Hippocampal formation (tissue), 2 donors: ENCODE measurements around the gene VIPR2.
"Not testable (repeated sequence)": the region's sequence is repeated elsewhere in the genome, so short reads cannot be mapped to it uniquely, and the experiment has no call there.

Experiments
- DNase-seq, 2 donors: peaks; one replicate each; lab custom pipeline; 2025; lab: John Stamatoyannopoulos, UW

VIPR2 gene

DNA sequence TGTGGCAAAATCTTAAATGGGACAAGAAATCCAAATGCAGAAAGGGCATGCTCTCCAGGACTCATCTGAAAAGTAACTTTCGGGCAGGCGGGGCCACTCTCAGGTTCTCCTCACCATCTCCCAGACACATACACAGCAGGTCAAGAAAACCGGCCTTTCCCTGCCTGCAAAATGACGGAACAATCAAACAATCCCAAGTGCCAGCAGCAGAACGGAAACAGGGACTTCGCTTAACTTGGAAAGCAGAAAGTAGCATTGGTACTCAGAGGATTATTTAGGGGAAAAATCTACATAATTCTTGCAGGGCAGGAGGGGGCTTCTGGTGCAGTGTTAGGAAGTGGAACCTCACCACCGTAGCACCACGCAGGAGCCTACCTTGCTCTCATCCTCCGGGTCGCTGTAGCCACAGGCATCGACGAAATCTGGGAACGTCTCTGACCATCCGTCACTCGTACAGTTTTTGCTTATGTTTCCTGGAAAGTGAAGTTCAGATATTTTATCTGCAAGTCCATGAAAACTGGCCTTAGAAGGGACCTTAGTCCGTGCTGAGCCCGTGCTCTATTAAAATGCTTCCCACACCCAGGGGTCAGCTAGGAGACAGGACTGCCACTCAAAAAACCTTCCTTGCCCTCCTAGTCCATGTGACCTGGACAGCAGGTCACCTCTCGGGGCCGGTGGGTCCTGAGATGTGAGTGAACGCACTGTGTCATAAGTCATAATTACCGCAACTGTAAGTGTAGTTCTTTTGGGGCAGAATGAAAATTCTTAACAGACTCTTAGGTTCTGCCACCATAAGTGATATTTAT is 41.1 kb downstream of the VIPR2 start:
- DNase-seq, result no peak

DNA sequence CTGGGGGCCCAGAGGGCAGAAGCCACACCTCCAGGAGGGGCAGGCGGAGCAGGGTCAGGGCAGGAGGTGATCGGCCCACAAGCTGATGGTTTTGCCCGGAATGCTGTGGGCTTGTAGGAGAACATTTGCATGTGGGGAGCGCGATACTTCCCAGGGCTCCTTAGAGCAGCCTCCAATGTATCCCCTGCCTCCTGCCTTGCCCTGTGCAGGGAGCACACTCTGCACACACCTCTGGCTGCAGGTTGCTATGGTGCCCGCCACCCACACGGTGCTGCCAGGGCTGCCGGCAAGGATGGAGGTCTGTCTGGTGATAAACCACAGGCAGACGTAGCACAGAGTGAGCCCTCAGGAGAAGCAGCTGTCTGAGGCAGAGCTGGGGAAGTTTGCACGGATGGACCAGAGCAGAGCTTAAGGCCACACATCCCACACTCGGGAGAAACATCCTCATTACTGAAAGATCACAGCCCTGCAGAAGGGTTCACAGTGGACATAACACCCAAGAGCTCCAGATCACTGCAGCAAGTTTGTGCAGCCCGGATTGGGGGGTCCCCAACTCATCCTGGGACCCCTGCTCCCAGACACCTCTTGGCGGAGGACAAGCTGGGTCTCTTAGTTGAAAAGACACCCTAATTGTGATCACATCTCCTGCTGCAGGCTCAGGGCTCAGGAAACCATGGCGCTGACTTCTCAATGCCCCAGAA is 41.8 kb downstream of the VIPR2 start:
- no peak for DNase-seq

DNA sequence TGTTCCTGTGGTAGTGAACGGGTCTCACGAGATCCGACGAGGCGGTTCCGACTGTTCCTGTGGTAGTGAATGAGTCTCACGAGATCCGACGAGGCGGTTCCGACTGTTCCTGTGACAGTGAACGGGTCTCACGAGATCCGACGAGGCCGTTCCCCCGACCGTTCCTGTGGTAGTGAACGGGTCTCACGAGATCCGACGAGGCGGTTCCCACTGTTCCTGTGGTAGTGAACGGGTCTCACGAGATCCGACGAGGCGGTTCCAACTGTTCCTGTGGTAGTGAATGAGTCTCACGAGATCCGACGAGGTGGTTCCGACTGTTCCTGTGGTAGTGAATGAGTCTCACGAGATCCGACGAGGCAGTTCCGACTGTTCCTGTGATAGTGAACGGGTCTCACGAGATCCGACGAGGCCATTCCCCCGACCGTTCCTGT is 43.0 kb downstream of the VIPR2 start:
- DNase-seq, result not testable (repeated sequence)

- DNase-seq, result not testable (repeated sequence)
These were observed 43.6 kb downstream of the VIPR2 start for GRCh38 chr7:159101083-159101395.

GRCh38 chr7:159100281-159101082 is 44.2 kb downstream of the VIPR2 start:
- DNase-seq, result not testable (repeated sequence)

DNA sequence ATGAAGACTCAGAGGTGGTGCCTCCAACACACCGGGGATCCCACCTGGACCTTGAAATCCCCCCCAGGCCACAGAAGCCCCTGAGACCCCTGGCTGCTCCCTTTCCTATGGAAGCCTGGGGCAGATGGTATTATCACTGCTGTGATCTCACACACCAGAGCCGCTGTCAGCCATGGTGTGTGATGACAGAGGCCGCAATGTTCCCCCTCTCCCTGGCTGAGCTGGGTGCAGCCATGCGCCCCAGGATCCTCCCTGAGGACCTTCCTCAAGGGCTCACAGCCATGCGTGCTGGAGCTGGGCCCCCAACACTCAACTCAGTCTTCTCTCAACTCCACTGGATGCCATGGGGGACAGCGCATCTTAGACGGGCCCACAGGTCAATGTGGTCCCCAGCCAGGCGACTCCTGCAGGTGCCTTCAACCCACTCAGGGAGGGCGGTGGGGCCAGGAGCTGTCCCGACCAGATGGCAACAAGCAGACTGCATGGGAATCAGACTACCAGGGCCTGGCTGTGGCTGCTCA is 44.9 kb downstream of the VIPR2 start:
- DNase-seq, result no peak

DNA sequence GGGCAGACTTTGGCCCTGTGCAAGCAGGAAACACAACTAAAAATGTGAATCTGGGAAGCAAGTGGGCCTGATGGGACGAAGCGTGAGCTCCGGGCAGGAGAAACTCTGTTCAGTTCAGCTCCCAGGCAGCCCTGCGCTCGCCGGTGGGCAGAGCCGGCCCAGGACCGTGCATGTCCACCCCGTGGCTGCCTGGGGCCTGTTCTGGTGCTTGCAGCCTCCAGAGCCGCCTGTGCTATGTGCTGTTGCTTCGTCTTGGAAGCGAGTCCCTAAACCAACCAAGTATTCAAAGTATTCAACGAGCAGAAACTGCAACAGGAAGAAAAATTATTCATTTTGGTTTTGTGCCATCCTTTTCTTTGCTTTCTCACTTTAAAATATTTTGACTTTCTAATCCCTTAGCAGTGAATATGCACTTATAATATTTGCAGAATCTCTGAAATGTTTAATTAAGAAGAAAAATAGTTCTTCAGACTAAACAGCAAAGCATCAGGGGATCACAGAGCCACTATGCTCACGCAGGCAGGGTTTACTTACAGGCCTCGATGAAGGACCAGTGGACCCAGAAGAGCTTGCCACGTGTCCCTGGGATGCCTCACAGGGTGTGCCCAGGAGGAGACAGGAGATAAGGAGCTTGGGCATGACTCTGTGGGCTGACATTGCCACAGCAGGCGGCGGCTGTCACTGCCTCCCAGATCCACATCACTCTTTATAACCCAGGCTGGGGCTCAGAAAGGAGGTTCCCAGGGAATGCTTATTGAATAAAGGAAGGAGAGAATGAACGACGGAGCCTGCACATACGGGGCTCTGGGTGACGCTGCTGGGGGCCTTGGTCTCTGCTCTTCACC is 45.6 kb downstream of the VIPR2 start:
- no peak for DNase-seq

DNA sequence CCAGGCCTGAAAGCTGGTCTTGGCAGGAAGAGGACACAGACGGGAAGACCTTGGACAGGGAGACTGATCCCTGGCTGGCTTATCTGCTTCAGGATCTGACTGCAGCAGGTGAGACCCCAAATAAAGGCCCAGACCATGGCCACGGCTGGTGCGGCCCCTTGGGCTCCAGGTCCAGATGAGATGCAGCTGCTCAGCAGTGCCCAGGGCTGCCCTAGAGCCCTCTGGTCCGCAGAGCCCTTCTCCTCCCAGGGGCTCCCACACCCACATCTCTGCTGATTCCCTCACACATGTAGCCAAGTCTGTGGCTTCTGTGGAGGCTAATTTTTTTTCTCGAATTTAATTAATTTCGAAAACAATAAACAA is 46.3 kb downstream of the VIPR2 start:
- no peak for DNase-seq

DNA sequence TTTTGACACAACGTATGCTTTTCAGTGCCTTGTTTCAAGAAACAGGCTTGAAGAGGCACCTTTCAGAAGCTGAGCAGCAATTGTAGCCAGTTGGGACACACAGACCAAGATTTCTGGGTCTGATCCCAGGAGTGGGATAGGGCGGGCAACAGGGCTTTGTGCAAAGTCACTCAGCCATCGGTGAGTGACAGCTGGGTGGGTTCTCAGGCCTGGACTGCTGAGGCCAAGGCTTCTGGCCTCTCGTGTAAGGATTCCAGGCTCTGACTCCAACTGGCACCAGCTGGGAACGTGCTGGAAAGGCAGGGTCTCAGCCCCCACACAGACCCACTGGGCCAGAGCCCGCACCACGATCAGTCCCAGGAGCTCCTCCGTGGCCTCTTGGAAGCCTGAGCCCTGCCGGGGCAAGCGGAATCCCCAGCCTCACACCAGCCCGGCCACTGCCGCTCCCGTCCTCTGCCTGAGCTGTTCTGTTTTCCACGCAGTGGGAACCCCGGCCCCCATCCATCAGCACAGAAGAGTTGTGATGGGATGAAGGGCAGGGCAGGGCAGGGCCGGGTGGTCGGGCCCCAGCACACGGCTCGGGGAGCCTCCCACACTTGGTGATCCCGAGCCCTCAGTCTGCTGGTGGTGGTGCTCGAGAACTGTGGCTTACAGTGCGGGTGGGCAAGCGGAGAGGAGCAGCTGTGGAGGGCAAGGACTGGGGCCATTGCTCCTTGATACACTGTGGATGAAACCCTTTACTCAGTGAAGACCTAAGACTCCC is 46.8 kb downstream of the VIPR2 start:
- peak in 1 of 2 donors; percentile 26 for DNase-seq

GRCh38 chr7:159096736-159097581 is 47.7 kb downstream of the VIPR2 start:
- DNase-seq, result no peak

DNA sequence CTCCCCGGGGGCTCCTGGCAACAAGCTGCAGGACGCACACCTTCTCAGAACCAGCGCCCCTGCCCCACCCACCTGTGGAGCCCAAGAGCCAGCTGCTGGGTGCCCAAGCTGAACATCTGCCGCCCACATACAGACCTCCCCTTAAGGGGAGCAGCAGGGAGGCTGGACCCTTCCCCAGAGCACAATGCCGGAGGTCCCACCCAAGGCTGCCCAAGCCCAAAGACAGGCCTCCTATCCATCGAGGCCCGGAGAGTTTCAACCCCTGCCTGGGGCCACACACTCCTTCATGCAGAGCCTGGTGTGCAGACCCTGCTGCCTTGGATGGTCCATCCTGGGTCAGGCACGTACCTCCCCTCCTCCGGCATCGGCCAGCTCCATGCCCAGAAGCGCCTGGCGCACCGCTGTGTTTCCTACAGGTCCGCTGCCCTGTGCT is 48.7 kb downstream of the VIPR2 start:
- no peak for DNase-seq

- DNase-seq, result no peak
These were observed 49.5 kb downstream of the VIPR2 start for GRCh38 chr7:159094919-159095915.

DNA sequence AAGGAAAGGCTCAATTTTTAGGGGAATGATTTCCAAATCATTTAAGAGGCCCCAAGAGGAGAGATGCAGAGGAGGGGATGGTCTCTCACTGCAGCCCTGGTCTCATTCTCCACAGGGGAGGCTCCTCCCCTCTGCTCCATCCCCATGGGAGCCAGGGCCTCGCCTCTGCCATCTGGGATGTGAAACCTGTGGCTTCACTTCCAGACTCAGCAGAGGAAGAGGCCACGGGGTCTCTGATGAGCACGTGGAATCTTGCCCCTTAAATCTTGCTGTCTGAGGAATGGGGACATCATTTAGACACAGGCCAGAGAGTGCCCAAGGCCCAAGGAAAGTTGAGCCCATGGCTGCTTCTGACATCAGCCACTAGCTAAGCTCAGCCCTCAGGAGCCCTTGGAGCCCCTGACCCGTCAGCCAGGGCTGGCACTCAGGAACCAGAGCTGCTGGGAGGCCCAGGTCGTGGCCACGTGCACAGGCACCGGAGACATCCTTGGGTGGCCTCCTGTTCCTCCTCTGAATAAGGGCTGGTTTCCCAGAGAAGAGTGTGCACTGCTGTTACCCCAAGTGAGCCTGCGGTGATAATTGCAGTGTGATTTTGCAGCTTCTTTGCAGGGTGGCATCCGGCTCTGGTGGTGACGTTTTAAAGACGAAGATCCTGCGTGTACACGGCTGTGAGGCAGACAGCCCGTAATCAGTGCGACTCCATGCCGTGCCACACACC is 50.5 kb downstream of the VIPR2 start:
- no peak for DNase-seq

DNA sequence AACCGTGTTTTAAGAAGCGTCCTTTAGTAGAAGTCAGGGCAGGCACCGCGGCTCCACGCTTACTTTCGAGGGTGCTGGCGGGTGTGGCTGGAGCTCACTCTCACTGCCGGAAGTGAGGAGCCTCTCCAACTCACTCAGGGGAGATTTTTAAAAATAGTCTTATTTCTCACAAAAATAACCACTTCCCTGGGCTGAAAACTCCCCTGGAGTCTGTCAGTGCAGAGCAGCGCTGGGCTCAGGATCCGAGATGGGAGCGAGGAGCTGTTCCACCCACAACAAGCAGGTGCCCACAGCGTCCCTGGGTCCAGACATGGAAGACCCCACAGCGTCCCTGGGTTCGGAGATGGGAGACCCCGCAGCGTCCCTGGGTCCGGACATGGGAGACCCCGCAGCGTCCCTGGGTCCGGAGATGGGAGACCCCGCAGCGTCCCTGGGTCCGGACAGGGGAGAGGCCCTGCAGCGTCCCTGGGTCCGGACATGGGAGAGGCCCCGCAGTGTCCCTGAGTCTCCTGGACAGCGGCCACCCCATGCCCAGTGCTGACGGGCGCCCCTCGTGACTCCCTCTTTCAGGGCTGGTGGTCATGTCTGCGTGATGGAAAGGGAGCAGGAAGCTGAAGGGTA is 51.2 kb downstream of the VIPR2 start:
- no peak for DNase-seq

GRCh38 chr7:159092701-159093121 is 52.0 kb downstream of the VIPR2 start:
- no peak for DNase-seq

- DNase-seq, result no peak
These were observed 52.9 kb downstream of the VIPR2 start for GRCh38 chr7:159091480-159092475.
